ENCODE measurements around the gene KCNH6.

Gene KCNH6

DNA sequence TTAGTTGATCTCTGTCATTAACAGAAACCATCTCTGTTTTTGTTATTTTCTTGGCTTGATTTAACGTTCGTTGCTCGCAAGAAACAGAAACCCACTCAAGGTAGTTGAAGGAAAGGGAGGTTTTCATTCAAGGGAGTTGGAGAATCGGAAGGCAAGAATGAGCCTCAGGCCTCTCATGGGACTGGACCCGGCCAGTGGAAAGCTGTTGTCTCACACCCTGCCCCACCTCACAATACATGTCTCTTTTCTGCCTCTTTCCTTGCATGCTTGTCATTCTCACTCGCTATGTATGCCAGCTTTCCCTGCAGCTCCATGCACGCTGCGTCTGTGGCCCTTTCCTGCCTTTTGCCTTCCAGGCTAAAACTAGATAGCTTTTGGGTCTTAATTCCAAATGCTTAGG, 45.4 kb downstream of the KCNH6 start:
- Histone ChIP-seq H3K27me3 (ENCODE audit: insufficient read depth, low read depth, severe bottlenecking) (no peaks in the 10 kb centered on the region), H3K9me3 (ENCODE audit: severe bottlenecking) (no peaks in the 10 kb centered on the region), H3K27ac (no peak overlapping the region), H3K4me3 (ENCODE audit: low read depth, low read length) (no peak overlapping the region), H3K36me3 (peaks cover 27% of the 10 kb centered on the region)
- TF ChIP-seq, protein P1, sequence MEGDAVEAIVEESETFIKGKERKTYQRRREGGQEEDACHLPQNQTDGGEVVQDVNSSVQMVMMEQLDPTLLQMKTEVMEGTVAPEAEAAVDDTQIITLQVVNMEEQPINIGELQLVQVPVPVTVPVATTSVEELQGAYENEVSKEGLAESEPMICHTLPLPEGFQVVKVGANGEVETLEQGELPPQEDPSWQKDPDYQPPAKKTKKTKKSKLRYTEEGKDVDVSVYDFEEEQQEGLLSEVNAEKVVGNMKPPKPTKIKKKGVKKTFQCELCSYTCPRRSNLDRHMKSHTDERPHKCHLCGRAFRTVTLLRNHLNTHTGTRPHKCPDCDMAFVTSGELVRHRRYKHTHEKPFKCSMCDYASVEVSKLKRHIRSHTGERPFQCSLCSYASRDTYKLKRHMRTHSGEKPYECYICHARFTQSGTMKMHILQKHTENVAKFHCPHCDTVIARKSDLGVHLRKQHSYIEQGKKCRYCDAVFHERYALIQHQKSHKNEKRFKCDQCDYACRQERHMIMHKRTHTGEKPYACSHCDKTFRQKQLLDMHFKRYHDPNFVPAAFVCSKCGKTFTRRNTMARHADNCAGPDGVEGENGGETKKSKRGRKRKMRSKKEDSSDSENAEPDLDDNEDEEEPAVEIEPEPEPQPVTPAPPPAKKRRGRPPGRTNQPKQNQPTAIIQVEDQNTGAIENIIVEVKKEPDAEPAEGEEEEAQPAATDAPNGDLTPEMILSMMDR (IDR thresholded peaks at IDR 0.05; ENCODE audit: low read depth, low read length): no peak
- DNase-seq: no peak

GRCh38 chr17:63571632-63572310, 48.6 kb downstream of the KCNH6 start:
- Histone ChIP-seq H3K36me3 (peaks cover 31% of the 10 kb centered on the region), H3K27ac (no peak overlapping the region), H3K9me3 (ENCODE audit: severe bottlenecking) (no peaks in the 10 kb centered on the region), H3K27me3 (ENCODE audit: insufficient read depth, low read depth, severe bottlenecking) (no peaks in the 10 kb centered on the region), H3K4me3 (ENCODE audit: low read depth, low read length) (no peak overlapping the region)
- TF ChIP-seq, protein P1 (IDR thresholded peaks at IDR 0.05; ENCODE audit: low read depth, low read length): no peak
- no peak for DNase-seq

DNA sequence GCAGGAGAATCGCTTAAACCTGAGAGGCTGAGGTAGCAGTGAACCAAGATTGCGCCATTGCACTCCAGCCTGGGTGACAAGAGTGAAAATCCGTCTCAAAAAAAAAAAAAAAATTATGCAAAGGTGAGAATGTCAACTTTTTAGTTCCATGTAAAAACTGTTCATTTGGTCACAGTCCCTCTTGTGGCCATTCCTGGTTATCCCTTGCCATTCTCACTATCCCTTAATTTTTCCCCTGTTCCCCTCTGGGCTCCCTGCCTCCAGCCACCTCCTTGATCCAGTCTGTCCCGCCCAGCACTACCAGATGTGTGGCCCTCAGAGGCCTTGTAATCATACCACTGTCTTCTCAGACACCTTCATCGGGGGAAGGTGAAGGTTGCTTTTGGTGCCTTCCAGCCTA, 50.5 kb downstream of the KCNH6 start:
- Histone ChIP-seq H3K27me3 (ENCODE audit: insufficient read depth, low read depth, severe bottlenecking) (no peaks in the 10 kb centered on the region), H3K4me3 (ENCODE audit: low read depth, low read length) (no peak overlapping the region), H3K36me3 (peaks cover 33% of the 10 kb centered on the region), H3K27ac (no peak overlapping the region), H3K9me3 (ENCODE audit: severe bottlenecking) (no peaks in the 10 kb centered on the region)
- DNase-seq: no peak
- TF ChIP-seq, protein P1 (IDR thresholded peaks at IDR 0.05; ENCODE audit: low read depth, low read length): peak; percentile 56

GRCh38 chr17:63578027-63578768, 55.0 kb downstream of the KCNH6 start:
- Histone ChIP-seq H3K4me3 (ENCODE audit: low read depth, low read length) (no peak overlapping the region), H3K36me3 (peaks cover 52% of the 10 kb centered on the region), H3K27me3 (ENCODE audit: insufficient read depth, low read depth, severe bottlenecking) (no peaks in the 10 kb centered on the region), H3K27ac (no peak overlapping the region), H3K9me3 (ENCODE audit: severe bottlenecking) (no peaks in the 10 kb centered on the region)
- DNase-seq: no peak
- TF ChIP-seq, protein P1 (IDR thresholded peaks at IDR 0.05; ENCODE audit: low read depth, low read length): no peak

GRCh38 chr17:63578769-63579111, 55.6 kb downstream of the KCNH6 start:
- peaks cover 57% of the 10 kb centered on the region for H3K36me3 ChIP-seq
- H3K9me3 ChIP-seq (ENCODE audit: severe bottlenecking): no peaks in the 10 kb centered on the region
- H3K4me3 ChIP-seq (ENCODE audit: low read depth, low read length): no peak overlapping the region
- H3K27ac ChIP-seq: no peak overlapping the region
- no peak for DNase-seq
- TF ChIP-seq, protein P1 (IDR thresholded peaks at IDR 0.05; ENCODE audit: low read depth, low read length): no peak
- H3K27me3 ChIP-seq (ENCODE audit: insufficient read depth, low read depth, severe bottlenecking): no peaks in the 10 kb centered on the region

All from WERI-Rb-1 (cell line).